Measurements from ENCODE around the gene ITPRID1.

DNA sequence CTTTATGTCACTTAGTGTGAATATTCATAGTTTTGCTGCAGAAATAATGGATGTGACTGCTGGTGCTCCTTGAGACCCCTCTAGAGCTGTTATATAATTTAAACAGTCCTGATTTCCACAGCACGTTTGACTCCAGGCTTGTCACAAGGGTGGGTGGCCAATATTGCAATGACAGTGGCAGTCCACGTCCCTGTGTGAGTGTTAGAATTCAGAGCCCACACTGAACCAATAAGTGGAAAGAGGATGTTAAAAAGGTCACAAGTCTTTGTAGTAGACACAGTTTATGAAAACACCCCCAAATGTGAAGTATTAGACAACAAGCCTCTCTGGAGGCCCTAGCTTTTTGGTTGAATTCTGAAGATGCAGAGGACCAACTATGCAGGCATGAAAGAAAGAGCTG lies 175.1 kb downstream of the ITPRID1 start:
- TF ChIP-seq EZH2 (IDR thresholded peaks at IDR 0.05; ENCODE audit: low read depth): no peak
- TF ChIP-seq, protein P1, sequence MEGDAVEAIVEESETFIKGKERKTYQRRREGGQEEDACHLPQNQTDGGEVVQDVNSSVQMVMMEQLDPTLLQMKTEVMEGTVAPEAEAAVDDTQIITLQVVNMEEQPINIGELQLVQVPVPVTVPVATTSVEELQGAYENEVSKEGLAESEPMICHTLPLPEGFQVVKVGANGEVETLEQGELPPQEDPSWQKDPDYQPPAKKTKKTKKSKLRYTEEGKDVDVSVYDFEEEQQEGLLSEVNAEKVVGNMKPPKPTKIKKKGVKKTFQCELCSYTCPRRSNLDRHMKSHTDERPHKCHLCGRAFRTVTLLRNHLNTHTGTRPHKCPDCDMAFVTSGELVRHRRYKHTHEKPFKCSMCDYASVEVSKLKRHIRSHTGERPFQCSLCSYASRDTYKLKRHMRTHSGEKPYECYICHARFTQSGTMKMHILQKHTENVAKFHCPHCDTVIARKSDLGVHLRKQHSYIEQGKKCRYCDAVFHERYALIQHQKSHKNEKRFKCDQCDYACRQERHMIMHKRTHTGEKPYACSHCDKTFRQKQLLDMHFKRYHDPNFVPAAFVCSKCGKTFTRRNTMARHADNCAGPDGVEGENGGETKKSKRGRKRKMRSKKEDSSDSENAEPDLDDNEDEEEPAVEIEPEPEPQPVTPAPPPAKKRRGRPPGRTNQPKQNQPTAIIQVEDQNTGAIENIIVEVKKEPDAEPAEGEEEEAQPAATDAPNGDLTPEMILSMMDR (conservative IDR thresholded peaks at IDR 0.05): no peak
